Neuron (in vitro differentiated cells): Measurements from ENCODE around the gene FIBCD1.

Experiments used
- H2AFZ ChIP-seq: one replicate; pipeline ENCODE4 v1.6.1; 2013; ENCODE audit warnings: low read depth, mild to moderate bottlenecking, inconsistent platforms, low read length, moderate library complexity
- H3K27me3 ChIP-seq: one replicate; pipeline ENCODE4 v1.6.1; 2013; ENCODE audit warnings: low read length; ENCODE audit not compliant: insufficient read depth
- H3K36me3 ChIP-seq: one replicate; pipeline ENCODE4 v1.6.1; 2013; ENCODE audit warnings: low read length; ENCODE audit not compliant: insufficient read depth
- H3K4me1 ChIP-seq: one replicate; pipeline ENCODE4 v1.6.1; 2013; ENCODE audit warnings: low read length; ENCODE audit not compliant: insufficient read depth
- H3K4me3 ChIP-seq: 2 replicates; pipeline ENCODE4 v1.5.1; 2013; ENCODE audit warnings: mild to moderate bottlenecking, low read length, moderate library complexity
- H3K9me3 ChIP-seq: one replicate; pipeline ENCODE4 v1.6.1; 2013; ENCODE audit warnings: low read length

The FIBCD1 gene

DNA sequence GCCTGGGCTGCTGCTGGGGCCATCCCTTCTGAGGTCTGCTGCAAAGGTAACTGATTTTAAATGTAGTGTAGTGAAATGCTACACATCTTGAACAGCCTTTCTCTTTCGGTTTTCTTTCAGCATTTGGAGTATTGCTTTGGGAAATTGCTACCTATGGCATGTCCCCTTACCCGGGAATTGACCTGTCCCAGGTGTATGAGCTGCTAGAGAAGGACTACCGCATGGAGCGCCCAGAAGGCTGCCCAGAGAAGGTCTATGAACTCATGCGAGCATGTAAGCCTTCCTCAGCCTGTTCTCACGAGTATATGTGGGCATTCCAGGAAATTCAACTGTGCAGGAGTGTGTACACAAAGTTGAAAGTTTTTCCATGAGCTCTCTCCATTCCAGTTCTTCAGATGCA lies 60.8 kb downstream of the FIBCD1 start:
- Histone ChIP-seq H3K4me3 (no peak overlapping the region), H3K27me3 (no peaks in the 10 kb centered on the region), H3K4me1 (no peaks in the 10 kb centered on the region), H2AFZ (no peak overlapping the region), H3K9me3 (no peaks in the 10 kb centered on the region), H3K36me3 (peaks cover 77% of the 10 kb centered on the region)

DNA sequence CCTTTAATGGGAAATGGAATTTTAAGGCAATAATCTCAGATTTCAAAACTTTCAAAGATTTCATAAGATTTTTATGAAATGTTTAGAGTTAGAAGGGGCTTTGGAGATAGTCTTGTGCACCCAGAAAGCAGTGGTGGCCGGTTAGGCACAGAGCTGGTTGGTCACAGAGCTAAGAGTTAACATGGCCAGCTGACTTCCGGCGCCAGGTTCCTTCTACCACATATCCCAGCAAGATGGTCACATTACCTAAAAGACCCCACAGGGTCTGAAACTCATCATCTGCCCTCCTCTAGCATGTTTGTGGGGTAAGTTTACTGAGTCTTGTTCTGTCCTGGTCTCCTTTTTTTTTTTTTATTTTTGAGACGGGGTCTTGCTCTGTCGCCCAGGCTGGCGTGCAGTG lies 61.7 kb downstream of the FIBCD1 start:
- H3K36me3 ChIP-seq, result peaks cover 85% of the 10 kb centered on the region
- no peak overlapping the region for H3K4me3 ChIP-seq
- no peaks in the 10 kb centered on the region for H3K27me3 ChIP-seq
- no peaks in the 10 kb centered on the region for H3K4me1 ChIP-seq
- no peaks in the 10 kb centered on the region for H3K9me3 ChIP-seq
- no peak overlapping the region for H2AFZ ChIP-seq

DNA sequence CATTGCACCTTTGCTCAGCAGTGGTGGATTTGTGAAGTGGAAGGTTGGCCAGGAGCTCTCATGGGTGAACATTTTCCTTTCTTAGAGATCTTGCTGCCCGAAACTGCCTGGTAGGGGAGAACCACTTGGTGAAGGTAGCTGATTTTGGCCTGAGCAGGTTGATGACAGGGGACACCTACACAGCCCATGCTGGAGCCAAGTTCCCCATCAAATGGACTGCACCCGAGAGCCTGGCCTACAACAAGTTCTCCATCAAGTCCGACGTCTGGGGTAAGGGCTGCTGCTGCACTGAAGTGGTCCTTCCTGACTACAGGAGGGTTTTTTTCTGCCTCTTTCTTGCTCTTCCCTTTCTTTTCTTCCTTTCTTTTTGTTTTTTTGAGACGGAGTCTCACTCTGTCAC lies 64.3 kb downstream of the FIBCD1 start:
- no peaks in the 10 kb centered on the region for H3K9me3 ChIP-seq
- H3K27me3 ChIP-seq, result no peaks in the 10 kb centered on the region
- peaks cover 81% of the 10 kb centered on the region for H3K36me3 ChIP-seq
- no peak overlapping the region for H2AFZ ChIP-seq
- peaks cover 9% of the 10 kb centered on the region for H3K4me1 ChIP-seq
- H3K4me3 ChIP-seq, result no peak overlapping the region

DNA sequence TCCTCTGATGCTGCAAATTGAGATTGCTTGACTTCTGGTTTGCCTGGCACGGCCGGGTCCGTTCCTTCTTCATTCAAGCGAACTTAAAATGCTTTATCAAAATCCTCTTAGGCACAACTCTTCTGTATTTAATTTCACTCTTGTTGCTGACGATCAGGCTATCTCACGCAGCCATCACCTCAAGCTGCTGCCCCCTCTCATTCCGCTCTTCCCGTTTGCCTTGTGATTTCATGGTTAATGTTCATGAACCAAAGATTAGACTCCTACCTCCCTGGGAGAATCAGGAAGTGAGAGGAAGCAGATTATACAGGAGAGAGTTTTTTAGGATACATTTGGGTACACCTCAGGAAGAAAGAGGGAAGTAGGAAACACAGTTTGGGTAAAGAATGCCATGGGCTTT lies 65.1 kb downstream of the FIBCD1 start:
- H3K4me1 ChIP-seq, result peaks cover 9% of the 10 kb centered on the region
- no peak overlapping the region for H2AFZ ChIP-seq
- peaks cover 77% of the 10 kb centered on the region for H3K36me3 ChIP-seq
- no peak overlapping the region for H3K4me3 ChIP-seq
- H3K9me3 ChIP-seq, result no peaks in the 10 kb centered on the region
- no peaks in the 10 kb centered on the region for H3K27me3 ChIP-seq

DNA sequence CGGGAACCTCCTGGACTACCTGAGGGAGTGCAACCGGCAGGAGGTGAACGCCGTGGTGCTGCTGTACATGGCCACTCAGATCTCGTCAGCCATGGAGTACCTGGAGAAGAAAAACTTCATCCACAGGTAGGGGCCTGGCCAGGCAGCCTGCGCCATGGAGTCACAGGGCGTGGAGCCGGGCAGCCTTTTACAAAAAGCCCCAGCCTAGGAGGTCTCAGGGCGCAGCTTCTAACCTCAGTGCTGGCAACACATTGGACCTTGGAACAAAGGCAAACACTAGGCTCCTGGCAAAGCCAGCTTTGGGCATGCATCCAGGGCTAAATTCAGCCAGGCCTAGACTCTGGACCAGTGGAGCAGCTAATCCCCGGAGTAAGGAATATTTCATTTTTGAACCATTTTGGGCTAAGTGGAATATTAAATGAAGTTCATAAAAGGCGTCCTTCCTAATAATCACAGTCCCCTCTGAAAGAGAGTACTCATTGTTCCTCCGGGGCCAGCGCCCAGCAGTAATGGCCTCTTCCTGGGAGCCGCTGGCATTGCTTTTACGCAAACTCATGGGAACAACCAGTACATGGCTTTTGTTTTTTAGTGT lies 66.0 kb downstream of the FIBCD1 start:
- Histone ChIP-seq H3K27me3 (no peaks in the 10 kb centered on the region), H3K9me3 (no peaks in the 10 kb centered on the region), H3K4me1 (peaks cover 9% of the 10 kb centered on the region), H3K36me3 (peaks cover 73% of the 10 kb centered on the region), H2AFZ (no peak overlapping the region), H3K4me3 (no peak overlapping the region)

DNA sequence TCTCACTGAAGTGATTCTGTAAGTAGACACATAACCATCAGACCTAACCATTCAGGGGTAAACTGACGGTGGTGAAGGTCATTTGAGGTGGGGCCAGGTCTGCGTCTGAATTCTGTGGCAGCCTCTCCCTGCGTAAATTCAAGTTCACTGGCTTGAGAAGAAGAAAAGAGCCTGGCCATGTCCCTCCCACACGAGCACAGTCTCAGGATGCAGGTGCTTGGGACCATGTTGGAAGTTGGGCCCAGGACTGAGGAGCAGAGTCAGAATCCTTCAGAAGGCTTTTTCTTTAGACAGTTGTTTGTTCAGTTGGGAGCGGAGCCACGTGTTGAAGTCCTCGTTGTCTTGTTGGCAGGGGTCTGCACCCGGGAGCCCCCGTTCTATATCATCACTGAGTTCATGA lies 66.5 kb downstream of the FIBCD1 start:
- Histone ChIP-seq H3K4me1 (peaks cover 9% of the 10 kb centered on the region), H3K36me3 (peaks cover 71% of the 10 kb centered on the region), H3K4me3 (no peak overlapping the region), H2AFZ (no peak overlapping the region), H3K27me3 (no peaks in the 10 kb centered on the region), H3K9me3 (no peaks in the 10 kb centered on the region)

DNA sequence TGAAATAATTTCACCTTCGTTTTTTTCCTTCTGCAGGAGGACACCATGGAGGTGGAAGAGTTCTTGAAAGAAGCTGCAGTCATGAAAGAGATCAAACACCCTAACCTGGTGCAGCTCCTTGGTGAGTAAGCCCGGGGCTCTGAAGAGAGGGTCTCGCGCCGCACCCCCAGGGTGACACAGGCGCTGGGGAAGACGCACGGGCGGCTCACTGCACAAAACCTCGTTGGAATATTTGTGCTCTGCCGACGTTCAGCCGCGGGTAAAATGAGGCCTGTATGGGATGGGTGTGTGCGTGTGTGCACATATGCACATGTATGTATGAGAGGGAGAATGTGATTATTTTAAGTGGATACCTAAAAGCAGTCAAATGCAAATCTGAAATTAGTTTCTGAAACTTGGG lies 67.0 kb downstream of the FIBCD1 start:
- no peaks in the 10 kb centered on the region for H3K9me3 ChIP-seq
- H2AFZ ChIP-seq, result no peak overlapping the region
- peaks cover 9% of the 10 kb centered on the region for H3K4me1 ChIP-seq
- no peak overlapping the region for H3K4me3 ChIP-seq
- peaks cover 70% of the 10 kb centered on the region for H3K36me3 ChIP-seq
- no peaks in the 10 kb centered on the region for H3K27me3 ChIP-seq

DNA sequence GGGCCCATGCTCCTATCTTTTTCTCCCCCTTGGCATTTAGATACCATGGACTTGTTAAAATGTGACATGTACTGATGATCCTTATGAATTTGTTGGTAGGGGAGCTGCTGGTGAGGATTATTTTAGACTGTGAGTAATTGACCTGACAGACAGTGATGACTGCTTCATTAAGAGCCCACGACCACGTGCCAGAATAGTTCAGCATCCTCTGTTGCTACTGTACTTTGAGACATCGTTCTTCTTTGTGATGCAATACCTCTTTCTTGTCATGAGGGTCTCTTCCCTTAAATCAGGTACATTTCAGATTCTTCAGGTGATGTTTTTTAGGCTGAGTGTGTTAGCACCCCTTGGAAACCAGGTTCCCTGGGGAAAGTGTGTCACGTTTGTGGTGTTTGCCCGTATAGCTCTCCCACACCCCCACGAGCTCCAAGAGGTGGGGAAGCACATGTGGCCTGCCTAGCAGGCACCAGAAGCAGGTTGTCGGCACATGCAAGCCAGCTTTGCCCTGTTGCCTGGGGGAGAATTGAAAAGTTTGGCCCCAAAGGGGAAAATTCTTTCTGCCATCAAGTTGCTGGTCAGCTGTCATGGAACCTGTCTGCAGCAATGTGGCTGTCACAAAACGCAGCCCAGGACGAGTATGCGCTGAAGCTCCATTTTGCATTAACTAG lies 67.5 kb downstream of the FIBCD1 start:
- H2AFZ ChIP-seq, result no peak overlapping the region
- no peak overlapping the region for H3K4me3 ChIP-seq
- peaks cover 9% of the 10 kb centered on the region for H3K4me1 ChIP-seq
- no peaks in the 10 kb centered on the region for H3K27me3 ChIP-seq
- peaks cover 69% of the 10 kb centered on the region for H3K36me3 ChIP-seq
- H3K9me3 ChIP-seq, result no peaks in the 10 kb centered on the region

DNA sequence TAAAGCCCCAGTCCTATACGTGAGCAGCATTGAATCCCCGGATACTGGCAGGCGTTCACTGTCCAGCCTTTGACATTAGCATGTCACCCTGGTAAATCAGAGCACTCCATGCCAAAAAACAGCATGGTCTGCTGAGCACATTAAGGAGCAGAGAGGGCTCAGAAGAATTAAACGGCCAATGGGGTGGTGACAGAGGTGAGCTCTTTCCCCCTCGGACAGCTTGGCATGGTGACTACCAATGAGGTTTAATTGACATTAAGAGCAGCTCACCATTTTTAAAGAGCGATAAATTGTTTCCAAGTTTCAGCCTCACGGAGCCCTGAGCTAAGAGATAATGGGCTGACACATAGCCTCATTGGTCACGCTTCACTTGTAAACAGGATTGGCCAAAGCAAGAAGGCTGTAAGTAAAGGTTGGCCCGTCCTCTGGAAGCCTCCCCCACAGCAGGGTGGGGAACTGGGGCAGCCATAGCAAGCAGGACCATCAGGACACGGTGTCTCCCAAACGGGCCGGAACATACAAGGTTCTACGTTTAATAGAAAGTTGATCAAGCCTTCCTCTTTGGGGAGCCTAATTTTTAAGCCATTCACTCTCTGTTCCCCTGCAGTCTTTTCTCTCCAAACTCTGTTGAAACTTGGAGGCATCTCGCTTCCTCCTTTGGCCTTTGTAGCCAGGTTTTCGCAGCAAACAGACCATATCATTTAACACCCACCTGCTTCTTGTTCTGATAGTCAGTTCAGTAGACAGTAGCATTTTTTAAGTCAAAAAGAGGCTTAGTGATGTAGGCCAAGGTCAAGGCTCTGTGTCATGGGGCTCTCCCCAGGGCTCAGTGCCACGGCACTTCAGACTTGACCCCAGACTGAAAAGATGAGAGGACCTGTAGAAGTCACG lies 68.3 kb downstream of the FIBCD1 start:
- Histone ChIP-seq H3K4me1 (peaks cover 9% of the 10 kb centered on the region), H3K36me3 (peaks cover 69% of the 10 kb centered on the region), H2AFZ (no peak overlapping the region), H3K4me3 (no peak overlapping the region), H3K9me3 (no peaks in the 10 kb centered on the region), H3K27me3 (no peaks in the 10 kb centered on the region)

DNA sequence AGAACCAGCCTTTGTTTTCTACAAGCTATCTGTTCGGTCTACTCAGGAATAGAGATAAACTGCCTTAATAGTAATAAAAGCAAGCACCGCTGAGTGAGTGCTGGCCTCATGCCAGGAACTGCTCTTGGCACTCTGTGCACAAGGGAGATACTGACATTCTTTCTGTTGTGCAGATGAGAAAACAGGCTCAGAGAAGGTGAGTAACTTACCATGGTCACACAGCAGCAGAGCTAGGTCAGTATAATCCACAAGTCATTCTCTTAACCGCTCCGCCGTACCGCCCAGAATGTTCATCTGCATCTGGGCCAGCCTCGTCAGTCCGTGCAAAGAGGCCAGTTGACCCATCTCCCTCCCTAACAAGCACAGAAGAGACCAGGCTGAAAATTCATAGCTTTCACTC lies 69.8 kb downstream of the FIBCD1 start:
- H3K4me3 ChIP-seq, result no peak overlapping the region
- H3K4me1 ChIP-seq, result peaks cover 9% of the 10 kb centered on the region
- H2AFZ ChIP-seq, result no peak overlapping the region
- H3K27me3 ChIP-seq, result no peaks in the 10 kb centered on the region
- peaks cover 70% of the 10 kb centered on the region for H3K36me3 ChIP-seq
- no peaks in the 10 kb centered on the region for H3K9me3 ChIP-seq

DNA sequence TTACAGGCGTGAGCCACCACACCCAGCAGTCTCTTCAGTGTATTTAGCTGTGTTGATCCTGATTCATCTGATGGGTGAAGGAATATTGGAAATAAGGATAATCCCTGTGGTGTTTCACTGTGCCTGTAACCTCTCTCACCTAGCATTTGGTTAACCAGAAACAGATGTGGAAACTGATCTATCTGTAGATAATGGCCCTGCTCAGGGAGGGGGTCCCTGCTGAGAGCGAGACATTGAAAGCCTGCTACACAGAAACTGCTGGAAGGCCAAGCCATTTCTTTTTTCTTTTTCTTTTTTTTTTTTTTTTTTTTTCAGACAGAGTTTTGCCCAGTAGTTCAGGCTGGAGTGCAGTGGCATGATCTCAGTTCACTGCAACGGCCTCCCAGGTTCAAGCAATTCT lies 70.8 kb downstream of the FIBCD1 start:
- no peak overlapping the region for H3K4me3 ChIP-seq
- peaks cover 63% of the 10 kb centered on the region for H3K36me3 ChIP-seq
- H3K4me1 ChIP-seq, result peaks cover 9% of the 10 kb centered on the region
- H2AFZ ChIP-seq, result no peak overlapping the region
- H3K9me3 ChIP-seq, result no peaks in the 10 kb centered on the region
- no peaks in the 10 kb centered on the region for H3K27me3 ChIP-seq

DNA sequence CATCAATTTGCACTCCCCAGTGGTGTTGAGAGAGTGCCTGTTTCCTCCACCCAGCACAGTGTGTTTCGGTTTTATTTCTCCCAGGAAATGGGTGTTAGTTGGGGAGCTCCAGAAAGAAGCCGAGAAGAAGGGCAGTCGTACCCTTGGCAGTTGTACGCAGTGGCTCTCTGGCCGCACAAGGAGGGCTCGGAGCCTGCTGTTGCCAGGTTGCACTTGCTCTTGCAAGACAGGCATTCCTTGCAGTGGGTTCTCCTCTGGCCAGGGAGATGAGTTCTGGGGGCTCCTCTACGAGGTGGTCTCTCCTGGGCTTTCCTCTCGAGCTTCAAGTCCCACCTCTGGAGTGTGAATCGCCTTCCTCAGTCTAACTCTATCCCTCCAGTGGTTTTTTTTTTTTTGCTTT lies 71.5 kb downstream of the FIBCD1 start:
- Histone ChIP-seq H3K4me1 (peaks cover 9% of the 10 kb centered on the region), H3K9me3 (no peaks in the 10 kb centered on the region), H2AFZ (no peak overlapping the region), H3K36me3 (peaks cover 61% of the 10 kb centered on the region), H3K27me3 (no peaks in the 10 kb centered on the region), H3K4me3 (no peak overlapping the region)

DNA sequence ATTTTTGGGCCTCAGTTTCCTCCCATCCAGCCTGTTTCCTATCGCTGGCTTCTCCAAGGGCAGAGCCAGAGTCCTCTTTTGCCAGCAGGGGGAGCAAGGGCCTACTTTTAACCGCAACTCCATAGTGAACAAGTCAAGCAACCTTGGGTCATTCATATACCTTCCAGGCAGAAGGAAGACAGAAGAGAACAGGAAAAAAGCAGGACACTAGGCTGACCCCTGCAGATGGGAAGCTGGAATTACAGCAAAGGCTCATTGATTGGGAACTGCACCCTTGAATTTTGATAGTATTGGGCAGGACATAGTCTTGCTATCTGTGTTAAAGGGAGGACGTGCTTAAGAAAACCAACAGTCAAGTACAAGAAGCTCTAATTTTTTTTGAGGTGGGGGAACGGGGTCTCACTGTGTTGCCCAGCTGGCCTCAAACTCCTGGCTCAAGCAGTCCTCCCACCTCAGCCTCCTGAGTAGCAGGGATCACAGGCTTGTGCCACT lies 72.5 kb downstream of the FIBCD1 start:
- peaks cover 9% of the 10 kb centered on the region for H3K4me1 ChIP-seq
- H2AFZ ChIP-seq, result no peak overlapping the region
- peaks cover 60% of the 10 kb centered on the region for H3K36me3 ChIP-seq
- no peak overlapping the region for H3K4me3 ChIP-seq
- H3K9me3 ChIP-seq, result no peaks in the 10 kb centered on the region
- no peaks in the 10 kb centered on the region for H3K27me3 ChIP-seq
